HepG2 (cell line): ENCODE measurements around the gene MEDAG. TPM values are rescaled to one million over a fixed set of nuclear protein-coding genes. Genes with fewer than 3 reads are reported as not detected.

ENCODE experiments used
- ARID5B ChIP-seq: IDR thresholded peaks from 2 replicates; pipeline ENCODE4 v1.4.0; 2020; ENCODE audit warnings: mild to moderate bottlenecking, missing genetic modification reagents
- ATM ChIP-seq: fragments of 450-650 bp; IDR thresholded peaks from 2 replicates; pipeline ENCODE4 v1.7.1; 2017; ENCODE audit warnings: mild to moderate bottlenecking, borderline replicate concordance
- HIVEP1 ChIP-seq: sonication (generic); formaldehyde crosslinking; IDR thresholded peaks from 2 replicates; pipeline ENCODE4 v1.4.0; 2020; ENCODE audit warnings: mild to moderate bottlenecking, missing genetic modification reagents
- HOXA7 ChIP-seq: sonication (generic); formaldehyde crosslinking; IDR thresholded peaks from 2 replicates; pipeline ENCODE4 v1.8.1; 2022; ENCODE audit warnings: mild to moderate bottlenecking, missing genetic modification reagents, moderate library complexity
- MAF1 ChIP-seq: sonication (generic); formaldehyde crosslinking; IDR thresholded peaks from 2 replicates; pipeline ENCODE4 v1.5.0; 2020; ENCODE audit warnings: missing genetic modification reagents, borderline replicate concordance
- MIER2 ChIP-seq: IDR thresholded peaks from 2 replicates; pipeline ENCODE4 v1.6.1; 2016; ENCODE audit warnings: missing biosample characterization, missing genetic modification reagents
- SNAI1 ChIP-seq: sonication (generic); formaldehyde crosslinking; IDR thresholded peaks from 2 replicates; pipeline ENCODE4 v1.5.0; 2020; ENCODE audit warnings: mild to moderate bottlenecking, missing genetic modification reagents, borderline replicate concordance
- SOX6 ChIP-seq, 2 experiments: fragments of 450-650 bp in 1 of 2; sonication (generic) in 1 of 2; formaldehyde crosslinking in 1 of 2; IDR thresholded peaks; 2 replicates each; pipeline versions ENCODE4 v1.4.0 to v1.6.1; 2017 to 2020; ENCODE audit warnings: antibody characterized with exemption in 1 of 2, mild to moderate bottlenecking in 1 of 2, missing genetic modification reagents in 1 of 2
- WIZ ChIP-seq: sonication (generic); formaldehyde crosslinking; IDR thresholded peaks from 2 replicates; pipeline ENCODE4 v1.5.1; 2020; ENCODE audit warnings: mild to moderate bottlenecking, missing genetic modification reagents
- ZC3H4 ChIP-seq: sonication (generic); formaldehyde crosslinking; IDR thresholded peaks from 2 replicates; pipeline ENCODE4 v1.4.0; 2020; ENCODE audit warnings: missing genetic modification reagents, borderline replicate concordance
- ZFP41 ChIP-seq: sonication (generic); formaldehyde crosslinking; IDR thresholded peaks from 2 replicates; pipeline ENCODE4 v1.4.0; 2020; ENCODE audit warnings: mild to moderate bottlenecking, missing genetic modification reagents, borderline replicate concordance
- ZNF275 ChIP-seq: sonication (generic); formaldehyde crosslinking; IDR thresholded peaks from 2 replicates; pipeline ENCODE4 v1.8.0; 2022; ENCODE audit warnings: missing genetic modification reagents, mild to moderate bottlenecking, inconsistent platforms, borderline replicate concordance
- ZNF317 ChIP-seq: sonication (generic); formaldehyde crosslinking; IDR thresholded peaks from 2 replicates; pipeline ENCODE4 v1.5.0; 2020; ENCODE audit warnings: mild to moderate bottlenecking, missing genetic modification reagents
- ZNF510 ChIP-seq: sonication (generic); formaldehyde crosslinking; IDR thresholded peaks from 2 replicates; pipeline ENCODE4 v1.4.0; 2020; ENCODE audit warnings: low read depth, mild to moderate bottlenecking, missing genetic modification reagents
- ZNF704 ChIP-seq: sonication (generic); formaldehyde crosslinking; IDR thresholded peaks from 2 replicates; pipeline ENCODE4 v1.8.1; 2023; ENCODE audit warnings: mild to moderate bottlenecking, inconsistent platforms, moderate library complexity, missing genetic modification reagents, borderline replicate concordance
- polyA plus RNA-seq, 8 experiments: library from polyadenylated mRNA; depleted of rRNA in 3 of 8; stranded (reverse) in 7 of 8; unstranded in 1 of 8; fragments of >200 nt; fragmentation: Illumina TruSeq in 4 of 8; extraction: Trizol in 4 of 8; gene quantifications; 2 replicates each; pipeline versions ENCODE4 v1.2.1 to v1.2.3, GENCODE V29; 2011 to 2016; ENCODE audit warnings: low read depth in 4 of 8, missing spikeins in 1 of 8, mixed read lengths in 1 of 8; ENCODE audit not compliant: insufficient read depth in 1 of 8
- total RNA-seq, 5 experiments: library from RNA; depleted of rRNA; stranded (reverse); fragments of >200 nt; fragmentation: Illumina TruSeq; extraction: Trizol; gene quantifications; 2 replicates each; pipeline ENCODE4 v1.2.3, GENCODE V29; 2016; ENCODE audit warnings: low read depth in 1 of 5
- TF ChIP-seq, protein P1 (sequence below): sonication (generic); formaldehyde crosslinking; IDR thresholded peaks from 2 replicates; pipeline ENCODE4 v1.4.0; 2020; ENCODE audit warnings: missing genetic modification reagents

Gene MEDAG
- total and polyA plus RNA-seq, 2 of the 13 experiments (the other 11 are each of a cell fraction or from before 2014, with no cell fraction given), result not detected

DNA sequence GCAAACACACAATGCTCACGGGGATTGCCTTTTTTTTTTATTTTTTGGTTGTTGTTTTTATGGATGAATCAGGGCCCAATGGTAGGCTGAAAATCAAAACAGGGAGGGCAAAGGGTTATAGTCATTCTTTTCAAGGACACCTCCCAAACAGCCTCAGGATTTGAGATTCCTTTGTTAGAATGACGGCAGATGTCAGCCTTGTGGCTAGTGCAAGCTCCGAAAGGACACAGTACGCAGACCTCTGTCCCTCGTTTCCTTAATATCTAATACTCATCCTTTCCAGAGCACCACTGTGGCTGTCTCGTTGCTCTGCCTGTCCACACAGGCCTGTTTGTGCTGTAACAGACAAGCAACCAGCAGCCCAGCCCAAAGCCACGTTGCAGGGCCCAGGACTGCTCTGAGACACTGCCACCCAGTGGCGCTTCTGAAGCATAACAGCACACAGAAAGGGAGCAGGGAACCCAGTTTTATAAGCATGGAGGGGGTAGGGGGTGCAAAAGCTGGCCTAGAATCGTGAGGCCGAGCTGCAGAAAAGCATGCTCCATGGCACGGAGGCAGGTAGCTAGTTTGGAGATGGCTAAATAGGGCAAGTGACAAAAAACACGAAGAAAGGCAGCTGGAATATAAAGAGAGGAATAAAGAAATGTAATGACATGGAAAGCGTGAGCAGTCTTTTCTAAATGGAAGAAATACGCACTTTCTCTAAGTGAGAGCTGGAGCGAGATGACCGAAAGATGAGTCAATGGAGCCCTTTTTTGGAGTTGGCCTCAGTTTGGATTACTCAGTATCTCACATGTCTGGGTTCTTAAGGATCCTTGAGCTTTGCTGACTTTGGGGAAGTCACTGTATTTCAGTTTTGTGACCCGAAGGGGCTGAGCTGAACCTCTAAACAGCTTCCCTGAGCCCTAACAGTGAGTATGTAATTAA lies 40.7 kb upstream of the MEDAG start (continued):
- TF ChIP-seq ZNF704 (no peak), SOX6 (IDR thresholded peaks at IDR 0.05) (no peak), SOX6 (CRISPR knock-in tag; IDR thresholded peaks at IDR 0.05) (peak; percentile 44; the same call in 1 of the 2 replicates), ZC3H4 (CRISPR knock-in tag) (no peak), MAF1 (no peak), ARID5B (CRISPR knock-in tag) (peak; percentile 44; the same call in 1 of the 2 replicates), MIER2 (CRISPR knock-in tag) (no peak), HIVEP1 (CRISPR knock-in tag) (no peak), ZNF275 (no peak), WIZ (CRISPR knock-in tag) (no peak), ATM (no peak), ZFP41 (CRISPR knock-in tag) (no peak), HOXA7 (no peak), ZNF317 (no peak), ZNF510 (CRISPR knock-in tag) (no peak), SNAI1 (no peak)
- TF ChIP-seq, protein P1, sequence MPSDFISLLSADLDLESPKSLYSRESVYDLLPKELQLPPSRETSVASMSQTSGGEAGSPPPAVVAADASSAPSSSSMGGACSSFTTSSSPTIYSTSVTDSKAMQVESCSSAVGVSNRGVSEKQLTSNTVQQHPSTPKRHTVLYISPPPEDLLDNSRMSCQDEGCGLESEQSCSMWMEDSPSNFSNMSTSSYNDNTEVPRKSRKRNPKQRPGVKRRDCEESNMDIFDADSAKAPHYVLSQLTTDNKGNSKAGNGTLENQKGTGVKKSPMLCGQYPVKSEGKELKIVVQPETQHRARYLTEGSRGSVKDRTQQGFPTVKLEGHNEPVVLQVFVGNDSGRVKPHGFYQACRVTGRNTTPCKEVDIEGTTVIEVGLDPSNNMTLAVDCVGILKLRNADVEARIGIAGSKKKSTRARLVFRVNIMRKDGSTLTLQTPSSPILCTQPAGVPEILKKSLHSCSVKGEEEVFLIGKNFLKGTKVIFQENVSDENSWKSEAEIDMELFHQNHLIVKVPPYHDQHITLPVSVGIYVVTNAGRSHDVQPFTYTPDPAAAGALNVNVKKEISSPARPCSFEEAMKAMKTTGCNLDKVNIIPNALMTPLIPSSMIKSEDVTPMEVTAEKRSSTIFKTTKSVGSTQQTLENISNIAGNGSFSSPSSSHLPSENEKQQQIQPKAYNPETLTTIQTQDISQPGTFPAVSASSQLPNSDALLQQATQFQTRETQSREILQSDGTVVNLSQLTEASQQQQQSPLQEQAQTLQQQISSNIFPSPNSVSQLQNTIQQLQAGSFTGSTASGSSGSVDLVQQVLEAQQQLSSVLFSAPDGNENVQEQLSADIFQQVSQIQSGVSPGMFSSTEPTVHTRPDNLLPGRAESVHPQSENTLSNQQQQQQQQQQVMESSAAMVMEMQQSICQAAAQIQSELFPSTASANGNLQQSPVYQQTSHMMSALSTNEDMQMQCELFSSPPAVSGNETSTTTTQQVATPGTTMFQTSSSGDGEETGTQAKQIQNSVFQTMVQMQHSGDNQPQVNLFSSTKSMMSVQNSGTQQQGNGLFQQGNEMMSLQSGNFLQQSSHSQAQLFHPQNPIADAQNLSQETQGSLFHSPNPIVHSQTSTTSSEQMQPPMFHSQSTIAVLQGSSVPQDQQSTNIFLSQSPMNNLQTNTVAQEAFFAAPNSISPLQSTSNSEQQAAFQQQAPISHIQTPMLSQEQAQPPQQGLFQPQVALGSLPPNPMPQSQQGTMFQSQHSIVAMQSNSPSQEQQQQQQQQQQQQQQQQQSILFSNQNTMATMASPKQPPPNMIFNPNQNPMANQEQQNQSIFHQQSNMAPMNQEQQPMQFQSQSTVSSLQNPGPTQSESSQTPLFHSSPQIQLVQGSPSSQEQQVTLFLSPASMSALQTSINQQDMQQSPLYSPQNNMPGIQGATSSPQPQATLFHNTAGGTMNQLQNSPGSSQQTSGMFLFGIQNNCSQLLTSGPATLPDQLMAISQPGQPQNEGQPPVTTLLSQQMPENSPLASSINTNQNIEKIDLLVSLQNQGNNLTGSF (CRISPR knock-in tag), result no peak
